ENCODE results near the gene MLF1.
"Not testable (repeated sequence)": the region's sequence is repeated elsewhere in the genome, so short reads cannot be mapped to it uniquely, and the experiment has no call there.

MLF1 gene

DNA sequence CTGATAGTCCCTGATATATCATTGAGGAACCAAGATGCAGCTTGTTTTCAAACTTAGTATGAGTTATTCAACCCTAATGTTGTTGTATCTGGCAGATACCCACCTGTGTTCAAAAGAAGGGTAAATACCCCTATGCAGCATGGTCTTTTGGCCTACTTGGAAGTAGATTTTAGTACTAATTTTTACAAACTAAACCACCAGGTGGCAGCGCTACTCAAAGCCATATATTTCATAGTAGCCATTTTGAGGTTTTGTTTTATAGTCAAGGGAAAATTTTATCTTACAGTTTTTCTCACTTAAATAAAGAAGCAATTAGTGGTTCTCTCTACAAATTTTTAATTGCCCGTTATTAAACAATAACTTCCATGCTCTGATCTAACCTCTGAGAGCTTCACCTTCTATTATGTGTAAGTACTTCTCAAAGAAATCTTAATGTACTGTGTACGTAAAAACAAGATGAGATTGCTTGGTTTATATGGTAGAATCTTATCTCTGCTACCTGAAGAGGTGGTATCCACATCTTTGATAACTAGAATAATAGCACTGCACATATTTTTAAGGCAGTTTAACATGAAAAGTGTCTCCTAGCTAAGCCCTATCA lies 31.5 kb upstream of the MLF1 start:
- no peaks in the 10 kb centered on the region for H3K9me3 ChIP-seq (ENCODE audit: insufficient read depth, low read length)
- no peak for TF ChIP-seq EZH2phosphoT487 (conservative IDR thresholded peaks at IDR 0.05; ENCODE audit: low read length)
- TF ChIP-seq, protein P1, sequence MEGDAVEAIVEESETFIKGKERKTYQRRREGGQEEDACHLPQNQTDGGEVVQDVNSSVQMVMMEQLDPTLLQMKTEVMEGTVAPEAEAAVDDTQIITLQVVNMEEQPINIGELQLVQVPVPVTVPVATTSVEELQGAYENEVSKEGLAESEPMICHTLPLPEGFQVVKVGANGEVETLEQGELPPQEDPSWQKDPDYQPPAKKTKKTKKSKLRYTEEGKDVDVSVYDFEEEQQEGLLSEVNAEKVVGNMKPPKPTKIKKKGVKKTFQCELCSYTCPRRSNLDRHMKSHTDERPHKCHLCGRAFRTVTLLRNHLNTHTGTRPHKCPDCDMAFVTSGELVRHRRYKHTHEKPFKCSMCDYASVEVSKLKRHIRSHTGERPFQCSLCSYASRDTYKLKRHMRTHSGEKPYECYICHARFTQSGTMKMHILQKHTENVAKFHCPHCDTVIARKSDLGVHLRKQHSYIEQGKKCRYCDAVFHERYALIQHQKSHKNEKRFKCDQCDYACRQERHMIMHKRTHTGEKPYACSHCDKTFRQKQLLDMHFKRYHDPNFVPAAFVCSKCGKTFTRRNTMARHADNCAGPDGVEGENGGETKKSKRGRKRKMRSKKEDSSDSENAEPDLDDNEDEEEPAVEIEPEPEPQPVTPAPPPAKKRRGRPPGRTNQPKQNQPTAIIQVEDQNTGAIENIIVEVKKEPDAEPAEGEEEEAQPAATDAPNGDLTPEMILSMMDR (IDR thresholded peaks at IDR 0.05; ENCODE audit: insufficient read depth, low read length, poor library complexity, severe bottlenecking) = peak; percentile 46
- H3K9ac ChIP-seq (ENCODE audit: low read length) = no peak overlapping the region
- H3K27me3 ChIP-seq (ENCODE audit: low read length) = no peaks in the 10 kb centered on the region
- no peak overlapping the region for H3K4me2 ChIP-seq (ENCODE audit: low read depth, low read length, poor library complexity, severe bottlenecking)
- no peaks in the 10 kb centered on the region for H3K79me2 ChIP-seq (ENCODE audit: insufficient read depth, low read length)
- H3F3A ChIP-seq (ENCODE audit: insufficient read depth) = no peaks in the 10 kb centered on the region
- no peaks in the 10 kb centered on the region for H3K9me2 ChIP-seq (replicated peaks; ENCODE audit: insufficient read depth, low read length)
- H3K4me3 ChIP-seq (ENCODE audit: insufficient read depth, low read length, poor library complexity, severe bottlenecking) = no peak overlapping the region
- no peak overlapping the region for H3K27ac ChIP-seq (ENCODE audit: low read depth, low read length)
- H2AFZ ChIP-seq (ENCODE audit: low read depth, low read length, severe bottlenecking) = no peak overlapping the region
- no peaks in the 10 kb centered on the region for H4K20me1 ChIP-seq (ENCODE audit: low read depth, low read length)
- H3K36me3 ChIP-seq (ENCODE audit: low read length) = peaks cover 18% of the 10 kb centered on the region; the same call in 1 of the 2 replicates

DNA sequence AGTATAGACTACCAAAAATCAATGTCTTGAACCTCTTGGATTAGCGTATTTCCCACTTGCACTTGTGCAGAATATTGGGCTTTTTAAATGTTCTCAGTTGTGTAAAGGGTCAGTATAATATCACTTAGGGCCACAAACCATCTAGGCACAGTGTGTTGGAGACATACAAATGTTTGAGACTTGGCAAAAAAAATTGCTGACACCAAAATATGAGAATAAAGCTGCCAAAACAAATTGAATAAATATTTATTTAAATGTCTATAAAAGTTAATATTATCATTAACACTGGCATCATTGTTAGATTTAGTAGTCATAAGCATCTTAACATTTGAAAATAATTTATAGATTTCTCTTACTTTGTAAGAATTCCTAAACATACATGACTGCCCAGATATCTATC lies 30.9 kb upstream of the MLF1 start:
- H3K36me3 ChIP-seq (ENCODE audit: low read length) = peaks cover 18% of the 10 kb centered on the region; the same call in 1 of the 2 replicates
- H3K9me2 ChIP-seq (replicated peaks; ENCODE audit: insufficient read depth, low read length) = no peaks in the 10 kb centered on the region
- no peak overlapping the region for H3K27ac ChIP-seq (ENCODE audit: low read depth, low read length)
- no peaks in the 10 kb centered on the region for H4K20me1 ChIP-seq (ENCODE audit: low read depth, low read length)
- TF ChIP-seq, protein P1 (IDR thresholded peaks at IDR 0.05; ENCODE audit: insufficient read depth, low read length, poor library complexity, severe bottlenecking) = no peak
- TF ChIP-seq EZH2phosphoT487 (conservative IDR thresholded peaks at IDR 0.05; ENCODE audit: low read length) = no peak
- H3K4me3 ChIP-seq (ENCODE audit: insufficient read depth, low read length, poor library complexity, severe bottlenecking) = no peak overlapping the region
- no peak overlapping the region for H3K9ac ChIP-seq (ENCODE audit: low read length)
- H3K9me3 ChIP-seq (ENCODE audit: insufficient read depth, low read length) = no peaks in the 10 kb centered on the region
- H3K27me3 ChIP-seq (ENCODE audit: low read length) = no peaks in the 10 kb centered on the region
- no peaks in the 10 kb centered on the region for H3K79me2 ChIP-seq (ENCODE audit: insufficient read depth, low read length)
- H3F3A ChIP-seq (ENCODE audit: insufficient read depth) = no peaks in the 10 kb centered on the region
- no peak overlapping the region for H2AFZ ChIP-seq (ENCODE audit: low read depth, low read length, severe bottlenecking)
- H3K4me2 ChIP-seq (ENCODE audit: low read depth, low read length, poor library complexity, severe bottlenecking) = no peak overlapping the region

DNA sequence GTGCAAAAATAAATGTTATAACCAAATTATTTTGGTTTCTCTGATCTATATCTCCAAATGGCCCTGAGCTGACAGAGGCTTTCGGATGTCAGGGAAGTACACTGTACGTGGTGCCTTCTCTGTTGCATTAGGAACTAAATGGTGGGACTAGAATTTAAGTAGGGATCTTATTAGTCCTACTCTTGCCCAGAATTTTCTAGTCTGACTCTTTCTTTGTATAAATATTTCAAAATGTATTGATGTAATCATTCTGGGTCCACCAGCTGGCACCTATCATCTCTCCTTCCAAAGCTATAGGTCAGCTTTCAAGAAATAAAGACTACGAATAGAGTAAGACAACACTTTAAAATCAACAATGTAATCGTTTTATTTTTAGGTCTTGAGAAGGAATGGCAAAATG lies 22.3 kb upstream of the MLF1 start:
- H3K9ac ChIP-seq (ENCODE audit: low read length) = no peak overlapping the region
- peaks cover 20% of the 10 kb centered on the region; the same call in 1 of the 2 replicates for H3K36me3 ChIP-seq (ENCODE audit: low read length)
- H3K27me3 ChIP-seq (ENCODE audit: low read length) = no peaks in the 10 kb centered on the region
- no peaks in the 10 kb centered on the region for H3F3A ChIP-seq (ENCODE audit: insufficient read depth)
- H4K20me1 ChIP-seq (ENCODE audit: low read depth, low read length) = no peaks in the 10 kb centered on the region
- H3K4me2 ChIP-seq (ENCODE audit: low read depth, low read length, poor library complexity, severe bottlenecking) = no peak overlapping the region
- no peak for TF ChIP-seq EZH2phosphoT487 (conservative IDR thresholded peaks at IDR 0.05; ENCODE audit: low read length)
- TF ChIP-seq, protein P1 (IDR thresholded peaks at IDR 0.05; ENCODE audit: insufficient read depth, low read length, poor library complexity, severe bottlenecking) = no peak
- H2AFZ ChIP-seq (ENCODE audit: low read depth, low read length, severe bottlenecking) = no peak overlapping the region
- H3K79me2 ChIP-seq (ENCODE audit: insufficient read depth, low read length) = no peaks in the 10 kb centered on the region
- H3K4me3 ChIP-seq (ENCODE audit: insufficient read depth, low read length, poor library complexity, severe bottlenecking) = no peak overlapping the region
- H3K9me3 ChIP-seq (ENCODE audit: insufficient read depth, low read length) = no peaks in the 10 kb centered on the region
- H3K27ac ChIP-seq (ENCODE audit: low read depth, low read length) = no peak overlapping the region
- no peaks in the 10 kb centered on the region for H3K9me2 ChIP-seq (replicated peaks; ENCODE audit: insufficient read depth, low read length)

DNA sequence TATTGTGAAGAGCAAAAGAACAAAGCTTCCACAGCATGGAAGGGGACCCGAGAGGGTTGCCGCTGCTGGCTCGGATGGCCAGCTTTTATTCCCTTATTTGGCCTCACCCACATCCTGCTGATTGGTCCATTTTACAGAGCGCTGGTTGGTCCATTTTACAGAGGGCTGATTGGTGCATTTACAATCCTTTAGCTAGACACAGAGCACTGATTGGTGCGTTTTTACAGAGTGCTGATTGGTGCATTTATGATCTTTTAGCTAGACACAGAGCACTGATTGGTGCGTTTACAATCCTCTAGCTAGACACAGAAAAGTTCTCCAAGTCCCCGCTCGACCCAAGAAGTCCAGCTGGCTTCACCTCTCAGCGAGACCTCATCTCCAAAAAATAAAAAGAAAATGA lies 21.1 kb upstream of the MLF1 start:
- H3K36me3 ChIP-seq (ENCODE audit: low read length); H3K27me3 ChIP-seq (ENCODE audit: low read length); H3K79me2 ChIP-seq (ENCODE audit: insufficient read depth, low read length); H3K9ac ChIP-seq (ENCODE audit: low read length); H3K9me3 ChIP-seq (ENCODE audit: insufficient read depth, low read length); H3K27ac ChIP-seq (ENCODE audit: low read depth, low read length); H3K4me3 ChIP-seq (ENCODE audit: insufficient read depth, low read length, poor library complexity, severe bottlenecking); H4K20me1 ChIP-seq (ENCODE audit: low read depth, low read length); H2AFZ ChIP-seq (ENCODE audit: low read depth, low read length, severe bottlenecking); H3K9me2 ChIP-seq (replicated peaks; ENCODE audit: insufficient read depth, low read length); H3K4me2 ChIP-seq (ENCODE audit: low read depth, low read length, poor library complexity, severe bottlenecking); H3F3A ChIP-seq (ENCODE audit: insufficient read depth): not testable (repeated sequence)
